DMS 273 treated with DMSO at 0.1 percent for 48 hours (cell line): ENCODE measurements around the gene GALNS.
"Not testable (repeated sequence)": the region's sequence is repeated elsewhere in the genome, so short reads cannot be mapped to it uniquely, and the experiment has no call there.

Experiments used
- DNase-seq: peaks from one replicate; lab custom pipeline; 2025; lab: John Stamatoyannopoulos, UW

GALNS gene

DNA sequence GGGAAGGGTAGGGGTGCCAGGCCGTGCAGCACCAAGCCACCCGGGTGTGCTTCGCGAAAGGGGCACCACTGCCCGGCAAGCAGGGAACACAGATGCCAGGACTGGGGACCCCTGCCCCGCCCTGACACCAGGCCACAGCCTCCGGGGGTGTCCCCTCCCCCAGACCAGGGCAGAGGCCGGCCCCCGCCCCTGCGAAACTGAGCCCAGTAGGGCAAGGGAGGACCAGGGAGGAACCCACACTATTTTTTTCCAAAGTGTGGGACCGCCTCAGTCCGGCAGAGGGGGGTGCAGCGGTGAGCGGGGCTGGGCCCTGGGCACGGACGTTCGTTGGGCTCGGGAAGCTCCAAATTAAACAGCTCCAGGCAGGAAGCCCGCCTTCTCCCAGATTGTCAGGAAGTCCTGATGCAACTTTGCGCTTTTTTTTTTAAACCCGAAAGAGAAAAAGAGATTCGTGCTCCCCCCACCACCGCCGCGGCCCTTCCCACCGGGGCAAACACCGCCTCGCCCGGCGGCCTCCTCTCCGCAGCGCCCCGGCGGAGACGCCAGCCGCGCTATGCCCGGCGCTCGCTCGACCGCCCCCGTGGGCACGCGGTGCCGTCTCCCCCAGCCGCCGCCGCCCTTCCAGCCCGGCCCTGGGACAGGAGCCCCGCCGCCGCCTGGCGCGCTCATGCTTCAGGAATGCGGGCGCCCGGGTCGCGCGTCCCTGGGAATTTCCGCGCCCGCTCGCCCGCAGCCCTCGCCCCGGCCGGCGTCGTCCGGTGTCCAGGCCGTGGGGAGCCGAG lies 72.5 kb downstream of the GALNS start:
- DNase-seq: no peak

DNA sequence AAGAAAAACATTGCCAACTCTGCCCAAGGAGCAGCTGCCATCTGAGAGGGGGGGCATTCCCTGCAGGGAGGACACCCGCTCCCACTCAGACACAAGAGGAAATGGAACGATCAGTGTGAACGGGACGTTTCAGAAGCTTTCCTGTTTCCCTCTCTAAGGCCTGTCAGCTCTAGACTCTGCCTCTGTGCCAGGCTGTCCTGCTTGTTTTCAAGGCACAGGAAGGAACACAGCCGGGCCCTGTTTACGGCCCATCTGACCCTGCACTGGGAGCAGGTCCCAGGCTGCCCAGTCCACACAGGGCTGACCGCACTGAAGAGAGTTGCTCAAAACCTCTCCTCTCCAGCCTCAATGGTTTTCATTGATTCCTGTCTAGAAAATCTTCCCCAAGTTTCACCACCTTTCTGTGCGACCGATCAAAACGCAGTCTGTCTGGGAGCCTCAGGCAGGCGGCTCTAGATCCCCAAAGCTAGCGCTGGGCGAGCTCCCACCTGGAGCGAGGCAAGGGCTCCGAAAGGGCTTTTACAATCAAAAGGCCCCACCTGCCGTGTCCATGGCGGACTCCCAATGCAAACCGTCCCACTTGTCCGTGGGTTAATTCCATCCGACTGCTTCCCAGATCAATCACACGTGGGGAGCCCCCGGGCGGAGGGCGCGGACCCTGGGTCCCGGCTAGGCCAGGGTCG lies 73.2 kb downstream of the GALNS start:
- peak; percentile 67 for DNase-seq

- DNase-seq: no peak
Observed at GRCh38 chr16:88782454-88783390, 74.0 kb downstream of the GALNS start.

- no peak for DNase-seq
Observed at GRCh38 chr16:88781140-88782077, 75.3 kb downstream of the GALNS start.

- DNase-seq: no peak
Observed at GRCh38 chr16:88780142-88781062, 76.3 kb downstream of the GALNS start.

GRCh38 chr16:88779406-88780141 lies 77.2 kb downstream of the GALNS start:
- DNase-seq: no peak

- DNase-seq: no peak
Observed at GRCh38 chr16:88778541-88779065, 78.1 kb downstream of the GALNS start.

- no peak for DNase-seq
Observed at GRCh38 chr16:88778271-88778525, 78.5 kb downstream of the GALNS start.

- DNase-seq: no peak
Observed at GRCh38 chr16:88777471-88778270, 79.1 kb downstream of the GALNS start.

GRCh38 chr16:88775825-88776224 lies 80.9 kb downstream of the GALNS start:
- no peak for DNase-seq

GRCh38 chr16:88774544-88775393 lies 82.0 kb downstream of the GALNS start:
- DNase-seq: no peak

GRCh38 chr16:88773812-88774291 lies 82.9 kb downstream of the GALNS start:
- no peak for DNase-seq

GRCh38 chr16:88772871-88773811 lies 83.6 kb downstream of the GALNS start:
- peak; percentile 95 for DNase-seq

DNA sequence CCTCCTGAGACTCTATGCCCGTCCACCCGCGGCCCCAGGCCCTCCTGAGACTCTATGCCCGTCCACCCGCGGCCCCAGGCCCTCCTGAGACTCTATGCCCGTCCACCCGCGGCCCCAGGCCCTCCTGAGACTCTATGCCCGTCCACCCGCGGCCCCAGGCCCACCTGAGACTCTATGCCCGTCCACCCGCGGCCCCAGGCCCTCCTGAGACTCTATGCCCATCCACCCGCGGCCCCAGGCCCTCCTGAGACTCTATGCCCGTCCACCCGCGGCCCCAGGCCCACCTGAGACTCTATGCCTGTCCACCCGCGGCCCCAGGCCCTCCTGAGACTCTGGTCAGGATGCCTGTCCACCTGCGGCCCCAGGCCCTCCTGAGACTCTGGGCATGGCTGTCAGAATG lies 85.0 kb downstream of the GALNS start:
- not testable (repeated sequence) for DNase-seq

- DNase-seq: no peak
Observed at GRCh38 chr16:88771294-88771772, 85.4 kb downstream of the GALNS start.
